ENCODE results near the gene TTC3.

- TF ChIP-seq POLR2AphosphoS5 (IDR thresholded peaks at IDR 0.05) = no peak
- TF ChIP-seq CTCF (IDR thresholded peaks at IDR 0.05) = no peak
- TF ChIP-seq POLR2A (IDR thresholded peaks at IDR 0.05) = no peak
- TF ChIP-seq EP300 (IDR thresholded peaks at IDR 0.05) = no peak
Observed at GRCh38 chr21:37043818-37044217, 29.2 kb upstream of the TTC3 start.
